ENCODE results near the gene ECM1. TPM values are rescaled to one million over a fixed set of nuclear protein-coding genes. Genes with fewer than 3 reads are reported as not detected.

Gene ECM1
- total RNA-seq, 1 experiment from 2014 or later: 61.2 TPM

GRCh38 chr1:150469291-150469690 lies 38.6 kb upstream of the ECM1 start:
- H3K4me1 ChIP-seq (ENCODE audit: insufficient read depth, low read length, poor library complexity, severe bottlenecking): no peaks in the 10 kb centered on the region
- TF ChIP-seq EZH2 (IDR thresholded peaks at IDR 0.05; ENCODE audit: borderline replicate concordance, low read depth, low read length, poor library complexity, severe bottlenecking): no peak
- TF ChIP-seq, protein P1, sequence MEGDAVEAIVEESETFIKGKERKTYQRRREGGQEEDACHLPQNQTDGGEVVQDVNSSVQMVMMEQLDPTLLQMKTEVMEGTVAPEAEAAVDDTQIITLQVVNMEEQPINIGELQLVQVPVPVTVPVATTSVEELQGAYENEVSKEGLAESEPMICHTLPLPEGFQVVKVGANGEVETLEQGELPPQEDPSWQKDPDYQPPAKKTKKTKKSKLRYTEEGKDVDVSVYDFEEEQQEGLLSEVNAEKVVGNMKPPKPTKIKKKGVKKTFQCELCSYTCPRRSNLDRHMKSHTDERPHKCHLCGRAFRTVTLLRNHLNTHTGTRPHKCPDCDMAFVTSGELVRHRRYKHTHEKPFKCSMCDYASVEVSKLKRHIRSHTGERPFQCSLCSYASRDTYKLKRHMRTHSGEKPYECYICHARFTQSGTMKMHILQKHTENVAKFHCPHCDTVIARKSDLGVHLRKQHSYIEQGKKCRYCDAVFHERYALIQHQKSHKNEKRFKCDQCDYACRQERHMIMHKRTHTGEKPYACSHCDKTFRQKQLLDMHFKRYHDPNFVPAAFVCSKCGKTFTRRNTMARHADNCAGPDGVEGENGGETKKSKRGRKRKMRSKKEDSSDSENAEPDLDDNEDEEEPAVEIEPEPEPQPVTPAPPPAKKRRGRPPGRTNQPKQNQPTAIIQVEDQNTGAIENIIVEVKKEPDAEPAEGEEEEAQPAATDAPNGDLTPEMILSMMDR (conservative IDR thresholded peaks at IDR 0.05; ENCODE audit: low read depth, low read length): no peak
- H3K4me3 ChIP-seq (ENCODE audit: low read depth, low read length, poor library complexity, severe bottlenecking): no peak overlapping the region
- POLR2A ChIA-PET (ENCODE audit: low non-redundant PET): no interaction called here
- peaks cover 58% of the 10 kb centered on the region for H3K36me3 ChIP-seq (ENCODE audit: insufficient read depth, low read length, poor library complexity, severe bottlenecking)
- H3K27me3 ChIP-seq (replicated peaks; ENCODE audit: insufficient read depth, low read depth, low read length, poor library complexity): no peaks in the 10 kb centered on the region
- no peak for DNase-seq (ENCODE audit: low spot score)
- no TSS peak for BruUV-seq (replicated peaks)
- no peak overlapping the region for H3K27ac ChIP-seq (ENCODE audit: low read depth, low read length, poor library complexity, severe bottlenecking)
- intact Hi-C loops (cut with micrococcal nuclease; ENCODE audit: unreplicated experiment): loop anchor here (10.0 kb wide), 2 partner anchors 156 to 346 kb away; partner anchors contain the start of gene ENSA
- H3K9me3 ChIP-seq (ENCODE audit: low read depth, low read length, poor library complexity, severe bottlenecking): no peaks in the 10 kb centered on the region
- CTCF ChIA-PET: no interaction called here

DNA sequence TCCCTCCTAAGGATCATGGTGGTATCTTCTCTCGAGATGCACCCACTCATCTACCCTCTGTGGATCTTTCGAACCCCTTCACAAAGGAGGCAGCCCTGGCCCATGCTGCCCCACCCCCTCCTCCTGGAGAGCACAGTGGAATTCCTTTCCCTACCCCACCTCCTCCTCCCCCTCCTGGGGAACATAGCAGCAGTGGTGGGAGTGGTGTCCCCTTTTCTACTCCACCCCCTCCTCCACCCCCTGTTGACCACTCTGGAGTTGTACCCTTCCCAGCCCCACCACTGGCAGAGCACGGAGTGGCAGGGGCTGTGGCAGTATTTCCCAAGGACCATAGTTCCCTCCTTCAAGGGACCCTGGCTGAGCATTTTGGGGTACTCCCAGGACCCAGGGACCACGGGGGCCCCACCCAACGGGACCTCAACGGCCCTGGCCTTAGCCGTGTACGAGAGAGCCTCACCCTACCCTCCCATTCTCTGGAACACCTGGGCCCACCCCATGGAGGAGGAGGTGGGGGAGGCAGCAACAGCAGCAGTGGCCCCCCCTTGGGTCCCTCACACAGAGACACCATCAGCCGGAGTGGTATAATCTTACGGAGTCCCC lies 35.2 kb upstream of the ECM1 start:
- TF ChIP-seq, protein P1 (conservative IDR thresholded peaks at IDR 0.05; ENCODE audit: low read depth, low read length): no peak

GRCh38 chr1:150473659-150474058 lies 34.2 kb upstream of the ECM1 start:
- TF ChIP-seq, protein P1 (conservative IDR thresholded peaks at IDR 0.05; ENCODE audit: low read depth, low read length): no peak
- TF ChIP-seq EZH2 (IDR thresholded peaks at IDR 0.05; ENCODE audit: borderline replicate concordance, low read depth, low read length, poor library complexity, severe bottlenecking): no peak
- H3K27me3 ChIP-seq (replicated peaks; ENCODE audit: insufficient read depth, low read depth, low read length, poor library complexity): no peaks in the 10 kb centered on the region
- H3K36me3 ChIP-seq (ENCODE audit: insufficient read depth, low read length, poor library complexity, severe bottlenecking): peaks cover 35% of the 10 kb centered on the region
- no peak overlapping the region for H3K27ac ChIP-seq (ENCODE audit: low read depth, low read length, poor library complexity, severe bottlenecking)
- H3K4me1 ChIP-seq (ENCODE audit: insufficient read depth, low read length, poor library complexity, severe bottlenecking): no peaks in the 10 kb centered on the region
- no peak overlapping the region for H3K4me3 ChIP-seq (ENCODE audit: low read depth, low read length, poor library complexity, severe bottlenecking)
- no TSS peak for BruUV-seq (replicated peaks)
- no peaks in the 10 kb centered on the region for H3K9me3 ChIP-seq (ENCODE audit: low read depth, low read length, poor library complexity, severe bottlenecking)
- DNase-seq (ENCODE audit: low spot score): no peak
- ChIA-PET POLR2A (ENCODE audit: low non-redundant PET) (no interaction called here), CTCF (no interaction called here)
- intact Hi-C loops (cut with micrococcal nuclease; ENCODE audit: unreplicated experiment): loop anchor here (10.0 kb wide), 1 partner anchor 521 kb away; no protein-coding TSS in a partner anchor

More for the DNA sequence above, 35.2 kb upstream of the ECM1 start:
- no peak overlapping the region for H3K27ac ChIP-seq (ENCODE audit: low read depth, low read length, poor library complexity, severe bottlenecking)
- H3K4me3 ChIP-seq (ENCODE audit: low read depth, low read length, poor library complexity, severe bottlenecking): no peak overlapping the region
- BruUV-seq (replicated peaks): no TSS peak
- ChIA-PET POLR2A (ENCODE audit: low non-redundant PET) (no interaction called here), CTCF (no interaction called here)
- H3K4me1 ChIP-seq (ENCODE audit: insufficient read depth, low read length, poor library complexity, severe bottlenecking): no peaks in the 10 kb centered on the region
- H3K9me3 ChIP-seq (ENCODE audit: low read depth, low read length, poor library complexity, severe bottlenecking): no peaks in the 10 kb centered on the region
- no peak for DNase-seq (ENCODE audit: low spot score)
- H3K36me3 ChIP-seq (ENCODE audit: insufficient read depth, low read length, poor library complexity, severe bottlenecking): peaks cover 35% of the 10 kb centered on the region
- no peaks in the 10 kb centered on the region for H3K27me3 ChIP-seq (replicated peaks; ENCODE audit: insufficient read depth, low read depth, low read length, poor library complexity)
- intact Hi-C loops (cut with micrococcal nuclease; ENCODE audit: unreplicated experiment): loop anchor here (10.0 kb wide), 1 partner anchor 522 kb away; no protein-coding TSS in a partner anchor

Data from A673 (cell line).